PC-9 (cell line): Measurements from ENCODE around the gene NUDT1. TPM values are rescaled to one million over a fixed set of nuclear protein-coding genes. Genes with fewer than 3 reads are reported as not detected.

Experiments
- BruUV-seq: library from RNA; stranded (reverse); fragments of 400-500 nt; replicated peaks from 2 replicates; lab custom pipeline; 2021; lab: Mats Ljungman, UMichigan
- CTCF ChIA-PET: fragments of 300-600 bp; sonication (Branson Sonifier 250); formaldehyde crosslinking; loops from one replicate; lab custom pipeline; 2022; ENCODE audit warnings: antibody characterized with exemption; lab: Charles Lee
- POLR2A ChIA-PET: fragments of 300-600 bp; sonication (Branson Sonifier 250); formaldehyde crosslinking; loops from one replicate; lab custom pipeline; 2022; ENCODE audit warnings: antibody characterized with exemption; ENCODE audit not compliant: unreplicated experiment; lab: Charles Lee
- DNase-seq, 2 experiments: peaks; one replicate each; pipeline versions ENCODE4 v3.0.0 to v3.0.0-alpha.2; 2015 to 2022; ENCODE audit warnings: mixed read lengths in 1 of 2
- H2AFZ ChIP-seq: fragments of 200-600 bp; sonication (generic); 2 replicates; pipeline ENCODE4 v1.8.1; 2017; ENCODE audit warnings: antibody characterized with exemption
- H3F3A ChIP-seq: fragments of 200-600 bp; sonication (generic); 2 replicates; pipeline ENCODE4 v1.8.1; 2017; ENCODE audit warnings: antibody characterized with exemption, mild to moderate bottlenecking, low read depth; ENCODE audit not compliant: insufficient read depth
- H3K27ac ChIP-seq: fragments of 200-600 bp; sonication (generic); 2 replicates; pipeline ENCODE4 v1.6.1; 2016; ENCODE audit warnings: mixed run types
- H3K27me3 ChIP-seq: fragments of 200-600 bp; sonication (generic); 2 replicates; pipeline ENCODE4 v1.6.1; 2016; ENCODE audit warnings: low read depth, mixed run types; ENCODE audit not compliant: insufficient read depth
- H3K36me3 ChIP-seq: fragments of 200-600 bp; sonication (generic); 2 replicates; pipeline ENCODE4 v1.6.1; 2016; ENCODE audit warnings: low read depth, mixed run types
- H3K4me1 ChIP-seq: fragments of 200-600 bp; sonication (generic); replicated peaks from 2 replicates; pipeline ENCODE4 v1.6.1; 2016; ENCODE audit warnings: mixed run types; ENCODE audit not compliant: insufficient read depth
- H3K4me2 ChIP-seq: fragments of 200-600 bp; sonication (generic); 2 replicates; pipeline ENCODE4 v1.6.1; 2017; ENCODE audit warnings: mixed run types
- H3K4me3 ChIP-seq: fragments of 200-600 bp; sonication (generic); 2 replicates; pipeline ENCODE4 v1.6.1; 2016; ENCODE audit warnings: mixed run types
- H3K79me2 ChIP-seq: fragments of 200-600 bp; sonication (generic); 2 replicates; pipeline ENCODE4 v1.6.1; 2017; ENCODE audit warnings: low read depth, mixed run types
- H3K9me2 ChIP-seq: fragments of 200-600 bp; sonication (generic); 2 replicates; pipeline ENCODE4 v1.8.1; 2017; ENCODE audit warnings: mild to moderate bottlenecking; ENCODE audit not compliant: insufficient read depth
- H3K9me3 ChIP-seq: fragments of 200-600 bp; sonication (generic); 2 replicates; pipeline ENCODE4 v1.8.1; 2016; ENCODE audit warnings: low read depth; ENCODE audit not compliant: insufficient read depth
- H4K20me1 ChIP-seq: fragments of 200-600 bp; sonication (generic); 2 replicates; pipeline ENCODE4 v1.8.1; 2017; ENCODE audit not compliant: insufficient read depth
- EZH2 ChIP-seq: fragments of 200-600 bp; sonication (generic); IDR thresholded peaks from 2 replicates; pipeline ENCODE4 v1.8.0; 2017; ENCODE audit warnings: antibody characterized with exemption, low read depth
- intact Hi-C: fragments of 100-400 bp; cut with micrococcal nuclease; formaldehyde crosslinking; loops from one replicate; pipeline ENCODE4 v1.10.0; 2022; ENCODE audit not compliant: unreplicated experiment
- total RNA-seq: library from RNA; stranded (reverse); gene quantifications from 2 replicates; pipeline ENCODE4 v1.2.3, GENCODE V29; 2021
- TF ChIP-seq, protein P1 (sequence below): fragments of 200-600 bp; sonication (generic); conservative IDR thresholded peaks from 2 replicates; pipeline ENCODE4 v1.6.1; 2017; ENCODE audit warnings: mixed run types, antibody characterized with exemption, mild to moderate bottlenecking, moderate library complexity

NUDT1 gene
- total RNA-seq, 1 experiment from 2014 or later: 63.9 TPM

DNA sequence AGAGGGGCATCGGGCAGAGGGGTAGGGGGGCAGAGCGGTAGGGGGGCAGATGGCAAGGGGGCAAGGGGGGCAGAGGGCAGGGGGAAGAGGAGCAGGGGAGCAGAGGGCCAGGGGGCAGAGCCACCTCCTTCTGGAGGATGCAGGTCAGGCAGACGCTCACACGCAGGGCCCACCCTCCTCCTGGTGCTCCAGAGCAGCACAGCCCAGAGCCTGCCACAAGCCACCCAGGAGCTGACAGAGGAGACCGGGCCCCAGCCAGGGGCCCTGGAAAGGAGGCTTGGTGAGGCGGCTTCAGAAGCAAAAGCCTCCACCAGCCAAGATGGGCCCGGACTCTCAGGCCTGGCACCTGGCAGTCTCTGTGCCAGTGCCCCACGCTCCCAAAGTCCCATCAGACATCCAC lies 22.4 kb upstream of the NUDT1 start:
- no peaks in the 10 kb centered on the region for H3K4me1 ChIP-seq
- CTCF ChIA-PET: no interaction called here

DNA sequence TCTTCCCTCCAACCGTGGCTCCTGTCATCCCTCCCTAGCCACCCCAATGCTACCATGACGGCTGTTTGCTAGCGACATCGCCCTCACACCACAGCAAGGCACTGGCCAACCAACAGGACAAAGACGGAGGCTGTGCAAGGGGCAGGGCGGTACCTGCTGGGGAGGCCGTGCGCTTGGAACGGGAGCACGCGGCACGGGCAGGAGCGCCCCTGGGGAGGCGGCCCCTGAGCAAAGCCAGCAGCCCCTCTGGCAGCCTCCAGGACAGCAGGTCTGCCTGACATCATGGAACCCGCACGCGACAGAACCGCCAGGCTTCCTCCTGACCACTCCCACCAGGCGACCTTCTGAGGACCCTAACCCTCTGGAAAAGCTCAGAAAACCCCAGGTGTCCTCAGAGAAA lies 22.0 kb upstream of the NUDT1 start:
- no peak overlapping the region for H2AFZ ChIP-seq
- CTCF ChIA-PET: no interaction called here
- no TSS peak for BruUV-seq
- TF ChIP-seq, protein P1, sequence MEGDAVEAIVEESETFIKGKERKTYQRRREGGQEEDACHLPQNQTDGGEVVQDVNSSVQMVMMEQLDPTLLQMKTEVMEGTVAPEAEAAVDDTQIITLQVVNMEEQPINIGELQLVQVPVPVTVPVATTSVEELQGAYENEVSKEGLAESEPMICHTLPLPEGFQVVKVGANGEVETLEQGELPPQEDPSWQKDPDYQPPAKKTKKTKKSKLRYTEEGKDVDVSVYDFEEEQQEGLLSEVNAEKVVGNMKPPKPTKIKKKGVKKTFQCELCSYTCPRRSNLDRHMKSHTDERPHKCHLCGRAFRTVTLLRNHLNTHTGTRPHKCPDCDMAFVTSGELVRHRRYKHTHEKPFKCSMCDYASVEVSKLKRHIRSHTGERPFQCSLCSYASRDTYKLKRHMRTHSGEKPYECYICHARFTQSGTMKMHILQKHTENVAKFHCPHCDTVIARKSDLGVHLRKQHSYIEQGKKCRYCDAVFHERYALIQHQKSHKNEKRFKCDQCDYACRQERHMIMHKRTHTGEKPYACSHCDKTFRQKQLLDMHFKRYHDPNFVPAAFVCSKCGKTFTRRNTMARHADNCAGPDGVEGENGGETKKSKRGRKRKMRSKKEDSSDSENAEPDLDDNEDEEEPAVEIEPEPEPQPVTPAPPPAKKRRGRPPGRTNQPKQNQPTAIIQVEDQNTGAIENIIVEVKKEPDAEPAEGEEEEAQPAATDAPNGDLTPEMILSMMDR: no peak
- peaks cover 13% of the 10 kb centered on the region for H3K36me3 ChIP-seq
- no peaks in the 10 kb centered on the region for H3K9me3 ChIP-seq
- no peaks in the 10 kb centered on the region for H3K79me2 ChIP-seq
- H3K4me1 ChIP-seq: no peaks in the 10 kb centered on the region
- peaks cover 8% of the 10 kb centered on the region; the same call in 1 of the 2 replicates for H4K20me1 ChIP-seq
- no peaks in the 10 kb centered on the region for H3K27me3 ChIP-seq
- H3F3A ChIP-seq: no peaks in the 10 kb centered on the region
- DNase-seq: no peak
- H3K4me3 ChIP-seq: no peak overlapping the region
- no peak overlapping the region for H3K4me2 ChIP-seq
- no peak overlapping the region for H3K27ac ChIP-seq
- POLR2A ChIA-PET: no interaction called here
- no peaks in the 10 kb centered on the region for H3K9me2 ChIP-seq
- intact Hi-C loops: loop anchor here (10.0 kb wide), 1 partner anchor 305 kb away; no protein-coding TSS in a partner anchor

More for the DNA sequence above, 22.4 kb upstream of the NUDT1 start:
- POLR2A ChIA-PET: no interaction called here
- no peak for DNase-seq
- no peaks in the 10 kb centered on the region for H3F3A ChIP-seq
- H3K36me3 ChIP-seq: peaks cover 17% of the 10 kb centered on the region
- H4K20me1 ChIP-seq: peaks cover 8% of the 10 kb centered on the region; the same call in 1 of the 2 replicates
- BruUV-seq: no TSS peak
- TF ChIP-seq EZH2: no peak
- TF ChIP-seq, protein P1: no peak
- no peak overlapping the region for H3K4me2 ChIP-seq
- H2AFZ ChIP-seq: no peak overlapping the region
- H3K9me3 ChIP-seq: no peaks in the 10 kb centered on the region
- H3K27ac ChIP-seq: no peak overlapping the region
- no peaks in the 10 kb centered on the region for H3K79me2 ChIP-seq
- H3K4me3 ChIP-seq: no peak overlapping the region
- H3K9me2 ChIP-seq: no peaks in the 10 kb centered on the region
- H3K27me3 ChIP-seq: no peaks in the 10 kb centered on the region
- intact Hi-C loops: loop anchor here (10.0 kb wide), 1 partner anchor 305 kb away; no protein-coding TSS in a partner anchor

DNA sequence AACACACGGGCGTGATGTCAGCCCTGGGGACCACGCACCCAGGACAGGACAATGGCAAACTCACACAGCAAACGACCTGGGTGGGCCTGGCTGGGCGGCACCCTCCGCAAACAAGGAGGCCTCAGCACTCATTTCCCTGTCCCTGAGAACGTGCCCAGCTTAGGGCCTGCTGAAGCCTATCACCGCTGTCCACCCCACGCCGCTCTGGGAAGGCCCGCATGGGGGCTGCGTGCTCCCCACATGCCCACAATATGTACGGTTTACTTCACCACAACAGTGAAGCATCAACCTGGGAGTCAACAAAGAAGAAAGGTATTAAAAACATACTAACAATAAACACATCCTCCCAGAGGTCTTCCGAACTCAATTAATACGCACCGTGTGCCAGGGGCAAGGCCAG lies 21.5 kb upstream of the NUDT1 start:
- Histone ChIP-seq H3K9me2 (no peaks in the 10 kb centered on the region), H3K79me2 (no peaks in the 10 kb centered on the region), H3K4me2 (no peak overlapping the region), H2AFZ (no peak overlapping the region), H3K27ac (no peak overlapping the region), H3K27me3 (no peaks in the 10 kb centered on the region), H3K9me3 (no peaks in the 10 kb centered on the region), H3K36me3 (peaks cover 11% of the 10 kb centered on the region), H4K20me1 (peaks cover 8% of the 10 kb centered on the region; the same call in 1 of the 2 replicates), H3K4me1 (no peaks in the 10 kb centered on the region), H3K4me3 (no peak overlapping the region), H3F3A (no peaks in the 10 kb centered on the region)
- ChIA-PET POLR2A (no interaction called here), CTCF (no interaction called here)
- no peak for DNase-seq
- intact Hi-C loops: loop anchor here (10.0 kb wide), 1 partner anchor 304 kb away; no protein-coding TSS in a partner anchor
- BruUV-seq: no TSS peak
- TF ChIP-seq EZH2: no peak
- TF ChIP-seq, protein P1: no peak
